Measurements from ENCODE around the gene USP46. TPM values are rescaled to one million over a fixed set of nuclear protein-coding genes. Genes with fewer than 3 reads are reported as not detected.

Gene USP46
- total and polyA plus RNA-seq, 2 of the 8 experiments (the other 6 are each of a cell fraction or from before 2014, with no cell fraction given), result 10.6 to 62.4 TPM

GRCh38 chr4:52641854-52642563 lies 17.1 kb downstream of the USP46 start (continued):
- TF ChIP-seq RFX5 (IDR thresholded peaks at IDR 0.05; ENCODE audit: borderline replicate concordance, low read depth, low read length) (no peak), CTBP2 (IDR thresholded peaks at IDR 0.05; ENCODE audit: borderline replicate concordance, insufficient read depth, insufficient read length, low read length) (no peak), CBX8 (IDR thresholded peaks at IDR 0.05; ENCODE audit: borderline replicate concordance, low read depth, low read length) (no peak), TEAD4 (IDR thresholded peaks at IDR 0.05; ENCODE audit: low read depth, low read length) (no peak), SUZ12 (IDR thresholded peaks at IDR 0.05; ENCODE audit: low read length) (no peak)
